Measurements from ENCODE around the gene YJEFN3. TPM values are rescaled to one million over a fixed set of nuclear protein-coding genes. Genes with fewer than 3 reads are reported as not detected.

Gene YJEFN3
- total RNA-seq, 2 donors from 2014 or later: 8.1 to 19.3 TPM

DNA sequence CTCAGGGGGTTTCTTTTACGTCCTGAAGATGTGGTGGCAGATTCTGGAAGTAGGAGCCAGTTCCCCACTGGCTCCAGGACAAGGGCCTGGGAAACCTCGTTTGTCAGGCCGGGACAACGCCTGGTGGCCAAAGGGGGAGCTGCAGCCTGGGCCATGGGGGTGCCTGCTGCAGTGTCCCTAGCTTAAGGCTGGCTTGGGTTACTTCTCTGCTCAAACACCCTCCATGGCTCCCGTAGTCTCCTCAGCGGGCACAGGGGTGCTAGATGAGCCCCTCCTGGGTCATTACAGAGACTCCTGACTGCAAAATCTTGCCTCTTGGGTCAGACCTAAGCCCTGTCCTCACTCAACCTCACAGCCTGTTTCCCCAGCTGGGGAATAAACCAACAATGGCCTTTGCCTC is 24.1 kb downstream of the YJEFN3 start:
- DNase-seq (ENCODE audit: low spot score): no peak
- 49% methylated on average over 6 of the region's 6 CpGs for WGBS

GRCh38 chr19:19553670-19554069 is 25.0 kb downstream of the YJEFN3 start:
- TF ChIP-seq POLR2AphosphoS5 (IDR thresholded peaks at IDR 0.05): no peak
- TF ChIP-seq CTCF (IDR thresholded peaks at IDR 0.05): no peak
- TF ChIP-seq POLR2A (IDR thresholded peaks at IDR 0.05): no peak
- H3K27ac ChIP-seq: no peak overlapping the region

More for the DNA sequence above, 24.1 kb downstream of the YJEFN3 start:
- H3K9me3 ChIP-seq: no peaks in the 10 kb centered on the region
- no peaks in the 10 kb centered on the region for H3K4me1 ChIP-seq (replicated peaks)
- H3K27me3 ChIP-seq (replicated peaks; ENCODE audit: insufficient read depth): peaks cover 2% of the 10 kb centered on the region
- H3K36me3 ChIP-seq: no peaks in the 10 kb centered on the region
- no peak overlapping the region for H3K27ac ChIP-seq
- H3K4me3 ChIP-seq: no peak overlapping the region
- intact Hi-C loops (cut with DNase I): no loop called here
- TF ChIP-seq POLR2A (IDR thresholded peaks at IDR 0.05) (no peak), CTCF (IDR thresholded peaks at IDR 0.05) (peak in 2 of 4 experiments; percentile 25 to 44)

GRCh38 chr19:19554074-19555023 is 25.6 kb downstream of the YJEFN3 start:
- DNase-seq (ENCODE audit: low spot score): no peak

More at GRCh38 chr19:19553670-19554069, 25.0 kb downstream of the YJEFN3 start:
- WGBS: 91% methylated on average over 10 of the region's 10 CpGs
- DNase-seq (ENCODE audit: low spot score): no peak
- no peaks in the 10 kb centered on the region for H3K4me1 ChIP-seq (replicated peaks)
- intact Hi-C loops (cut with DNase I): no loop called here
- H3K27me3 ChIP-seq (replicated peaks; ENCODE audit: insufficient read depth): peaks cover 2% of the 10 kb centered on the region
- H3K36me3 ChIP-seq: no peaks in the 10 kb centered on the region
- H3K4me3 ChIP-seq: no peak overlapping the region
- no peaks in the 10 kb centered on the region for H3K9me3 ChIP-seq

GRCh38 chr19:19558055-19558454 is 29.3 kb downstream of the YJEFN3 start:
- no peak for DNase-seq (ENCODE audit: low spot score)
- no peak for TF ChIP-seq CTCF (IDR thresholded peaks at IDR 0.05)
- no peak for TF ChIP-seq POLR2A (IDR thresholded peaks at IDR 0.05)
- TF ChIP-seq POLR2AphosphoS5 (IDR thresholded peaks at IDR 0.05): no peak
- H3K9me3 ChIP-seq: no peaks in the 10 kb centered on the region
- no peak overlapping the region for H3K27ac ChIP-seq
- WGBS: 82% methylated on average over 15 of the region's 15 CpGs
- H3K4me1 ChIP-seq (replicated peaks): no peaks in the 10 kb centered on the region
- no peaks in the 10 kb centered on the region for H3K27me3 ChIP-seq (replicated peaks; ENCODE audit: insufficient read depth)
- H3K4me3 ChIP-seq: no peak overlapping the region
- H3K36me3 ChIP-seq: no peaks in the 10 kb centered on the region
- intact Hi-C loops (cut with DNase I): no loop called here

More at GRCh38 chr19:19554074-19555023, 25.6 kb downstream of the YJEFN3 start:
- Histone ChIP-seq H3K27me3 (replicated peaks; ENCODE audit: insufficient read depth) (peaks cover 2% of the 10 kb centered on the region), H3K27ac (no peak overlapping the region), H3K36me3 (no peaks in the 10 kb centered on the region), H3K4me1 (replicated peaks) (no peaks in the 10 kb centered on the region), H3K9me3 (no peaks in the 10 kb centered on the region), H3K4me3 (no peak overlapping the region)
- WGBS: 69% methylated on average over 34 of the region's 34 CpGs
- intact Hi-C loops (cut with DNase I): no loop called here
- no peak for TF ChIP-seq POLR2A (IDR thresholded peaks at IDR 0.05)
- no peak for TF ChIP-seq POLR2AphosphoS5 (IDR thresholded peaks at IDR 0.05)
- peak in 3 of 4 experiments; percentile 39 to 56 (median 52) for TF ChIP-seq CTCF (IDR thresholded peaks at IDR 0.05)

Measured in prostate gland (tissue), 2 donors.